NCI-H2171 treated with DMSO at 0.1 percent for 48 hours (cell line): ENCODE results near the gene LCE3B.

Experiments
- DNase-seq: peaks from one replicate; lab custom pipeline; 2025; lab: John Stamatoyannopoulos, UW

LCE3B gene

DNA sequence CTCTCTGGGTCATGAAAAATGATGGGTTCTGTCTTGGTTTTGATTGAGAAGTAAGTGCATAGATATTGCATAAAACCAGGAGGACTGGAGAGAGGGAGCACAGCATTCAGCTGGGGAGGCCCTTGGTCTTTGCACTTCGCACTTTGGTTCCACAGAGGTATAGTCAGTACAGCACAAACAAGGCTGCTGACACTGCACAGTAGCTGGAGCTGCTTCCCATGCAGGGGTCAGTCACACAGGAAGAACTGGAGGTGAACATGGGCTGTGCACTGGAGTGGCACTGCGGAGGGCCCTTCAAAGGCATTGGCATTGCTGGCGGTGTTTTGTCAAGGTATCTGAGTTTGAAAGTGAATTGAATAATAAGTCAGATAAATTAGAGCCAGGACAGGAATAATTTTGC, 45.0 kb downstream of the LCE3B start:
- DNase-seq, result no peak

- DNase-seq, result no peak
These were observed 49.5 kb downstream of the LCE3B start, which contains the start of gene LCE2D for GRCh38 chr1:152663098-152663497. Gene LCE2D (plus strand): TSS chr1:152663380. CDS start chr1:152664106, 726 bp downstream.
